Endothelial cell (in vitro differentiated cells): ENCODE results near the gene CBFA2T3. TPM values are rescaled to one million over a fixed set of nuclear protein-coding genes. Genes with fewer than 3 reads are reported as not detected.
"Not testable (repeated sequence)": the region's sequence is repeated elsewhere in the genome, so short reads cannot be mapped to it uniquely, and the experiment has no call there.

Source experiments
- DNase-seq: peaks from one replicate; pipeline ENCODE4 v3.0.0; 2021; ENCODE audit warnings: low spot score
- H3K27ac Mint-ChIP-seq: one replicate; pipeline ENCODE4 v1.8.0; 2021; ENCODE audit warnings: mixed read lengths, inconsistent platforms; ENCODE audit not compliant: unreplicated experiment
- H3K27me3 Mint-ChIP-seq: one replicate; pipeline ENCODE4 v1.8.0; 2021; ENCODE audit warnings: mild to moderate bottlenecking, moderate library complexity, mixed read lengths, inconsistent platforms; ENCODE audit not compliant: unreplicated experiment
- H3K36me3 Mint-ChIP-seq: one replicate; pipeline ENCODE4 v1.8.0; 2021; ENCODE audit warnings: mild to moderate bottlenecking, low read depth, mixed read lengths, inconsistent platforms; ENCODE audit not compliant: unreplicated experiment
- H3K4me1 Mint-ChIP-seq: one replicate; pipeline ENCODE4 v1.8.0; 2021; ENCODE audit warnings: mild to moderate bottlenecking, mixed read lengths, inconsistent platforms; ENCODE audit not compliant: unreplicated experiment
- H3K4me3 Mint-ChIP-seq: one replicate; pipeline ENCODE4 v1.8.0; 2021; ENCODE audit warnings: mild to moderate bottlenecking, mixed read lengths, inconsistent platforms; ENCODE audit not compliant: unreplicated experiment
- H3K9me3 Mint-ChIP-seq: one replicate; pipeline ENCODE4 v1.8.0; 2021; ENCODE audit warnings: mixed read lengths, inconsistent platforms; ENCODE audit not compliant: unreplicated experiment
- total RNA-seq: library from RNA; stranded (reverse); fragmentation: NEBNext Ultra II Directional; extraction: Animal tissue kit (Norgen Biotek cat#: 25700); gene quantifications from one replicate; pipeline ENCODE4 v1.2.1, GENCODE V29; 2021; ENCODE audit not compliant: unreplicated experiment
- TF ChIP-seq, protein P1 (sequence below): fragments of 200-600 bp; sonication (generic); IDR thresholded peaks from one replicate; pipeline ENCODE4 v1.5.0; 2021; ENCODE audit warnings: antibody characterized with exemption; ENCODE audit not compliant: unreplicated experiment

Gene CBFA2T3
- total RNA-seq, 1 donor from 2014 or later = 1.6 TPM

DNA sequence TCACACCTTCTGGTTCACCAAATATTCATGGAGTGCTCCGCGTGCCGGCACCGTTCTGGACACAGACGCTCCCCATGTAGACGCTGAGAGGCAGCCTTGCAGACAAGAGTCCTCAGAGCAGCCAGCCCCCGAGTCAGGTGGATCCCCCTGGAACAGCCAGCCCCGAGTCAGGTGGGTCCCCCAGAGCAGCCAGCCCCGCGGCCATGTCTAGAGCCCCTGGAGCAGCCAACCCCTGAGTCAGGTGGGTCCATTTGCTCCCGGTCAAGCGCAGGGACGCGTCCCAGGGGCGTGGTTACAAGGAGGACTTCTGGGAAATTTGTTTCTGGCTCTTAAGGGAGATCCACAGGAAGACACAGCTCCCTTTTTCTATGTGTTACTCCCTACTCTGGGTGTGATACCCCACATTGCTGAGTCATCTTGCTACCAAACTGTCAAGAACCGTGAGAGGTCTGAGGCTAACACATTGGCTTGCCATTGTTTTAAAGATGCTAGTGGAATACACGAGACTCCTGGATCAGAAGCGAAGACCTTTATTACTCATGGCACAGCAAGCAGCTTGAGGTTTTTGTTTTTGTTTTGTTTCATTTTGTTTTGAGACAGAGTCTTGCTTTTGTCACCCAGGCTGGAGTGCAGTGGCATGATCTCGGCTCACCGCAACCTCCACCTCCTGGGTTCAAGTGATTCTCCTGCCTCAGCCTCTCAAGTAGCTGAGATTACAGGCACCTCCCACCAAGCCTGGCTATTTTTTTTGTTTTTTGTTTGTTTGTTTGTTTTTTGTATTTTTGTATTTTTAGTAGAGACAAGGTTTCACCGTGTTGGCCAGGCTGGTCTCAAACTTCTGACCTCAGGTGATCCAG lies 43.3 kb upstream of the CBFA2T3 start:
- Mint-ChIP-seq H3K36me3 (no peaks in the 10 kb centered on the region), H3K9me3 (no peaks in the 10 kb centered on the region), H3K4me3 (no peak overlapping the region), H3K27ac (no peak overlapping the region), H3K4me1 (no peaks in the 10 kb centered on the region), H3K27me3 (peaks cover 3% of the 10 kb centered on the region)
- no peak for DNase-seq
- TF ChIP-seq, protein P1, sequence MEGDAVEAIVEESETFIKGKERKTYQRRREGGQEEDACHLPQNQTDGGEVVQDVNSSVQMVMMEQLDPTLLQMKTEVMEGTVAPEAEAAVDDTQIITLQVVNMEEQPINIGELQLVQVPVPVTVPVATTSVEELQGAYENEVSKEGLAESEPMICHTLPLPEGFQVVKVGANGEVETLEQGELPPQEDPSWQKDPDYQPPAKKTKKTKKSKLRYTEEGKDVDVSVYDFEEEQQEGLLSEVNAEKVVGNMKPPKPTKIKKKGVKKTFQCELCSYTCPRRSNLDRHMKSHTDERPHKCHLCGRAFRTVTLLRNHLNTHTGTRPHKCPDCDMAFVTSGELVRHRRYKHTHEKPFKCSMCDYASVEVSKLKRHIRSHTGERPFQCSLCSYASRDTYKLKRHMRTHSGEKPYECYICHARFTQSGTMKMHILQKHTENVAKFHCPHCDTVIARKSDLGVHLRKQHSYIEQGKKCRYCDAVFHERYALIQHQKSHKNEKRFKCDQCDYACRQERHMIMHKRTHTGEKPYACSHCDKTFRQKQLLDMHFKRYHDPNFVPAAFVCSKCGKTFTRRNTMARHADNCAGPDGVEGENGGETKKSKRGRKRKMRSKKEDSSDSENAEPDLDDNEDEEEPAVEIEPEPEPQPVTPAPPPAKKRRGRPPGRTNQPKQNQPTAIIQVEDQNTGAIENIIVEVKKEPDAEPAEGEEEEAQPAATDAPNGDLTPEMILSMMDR = no peak

DNA sequence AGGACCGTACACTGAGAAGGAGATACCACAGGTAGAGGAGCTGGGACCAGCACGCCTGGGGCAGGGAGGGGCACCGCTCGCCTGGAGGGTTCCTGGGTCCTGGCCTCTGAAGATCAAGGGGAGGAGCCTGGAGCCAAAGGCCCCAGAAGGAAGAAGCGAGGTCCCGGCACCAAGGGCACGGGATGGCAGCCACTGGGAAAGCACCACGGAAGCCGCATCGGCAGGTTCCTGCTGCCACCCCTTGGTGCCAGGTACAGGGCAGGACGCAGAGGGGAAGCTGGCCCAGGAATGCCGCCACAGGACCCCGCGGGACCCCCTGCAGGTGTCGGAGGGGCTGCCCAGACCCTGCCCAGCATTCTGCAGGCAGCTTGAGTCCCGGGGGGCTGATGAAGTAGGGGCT lies 42.5 kb upstream of the CBFA2T3 start:
- TF ChIP-seq, protein P1 = no peak
- Mint-ChIP-seq H3K36me3 (no peaks in the 10 kb centered on the region), H3K27me3 (peaks cover 3% of the 10 kb centered on the region), H3K4me1 (no peaks in the 10 kb centered on the region), H3K4me3 (no peak overlapping the region), H3K9me3 (no peaks in the 10 kb centered on the region), H3K27ac (no peak overlapping the region)
- DNase-seq = no peak

DNA sequence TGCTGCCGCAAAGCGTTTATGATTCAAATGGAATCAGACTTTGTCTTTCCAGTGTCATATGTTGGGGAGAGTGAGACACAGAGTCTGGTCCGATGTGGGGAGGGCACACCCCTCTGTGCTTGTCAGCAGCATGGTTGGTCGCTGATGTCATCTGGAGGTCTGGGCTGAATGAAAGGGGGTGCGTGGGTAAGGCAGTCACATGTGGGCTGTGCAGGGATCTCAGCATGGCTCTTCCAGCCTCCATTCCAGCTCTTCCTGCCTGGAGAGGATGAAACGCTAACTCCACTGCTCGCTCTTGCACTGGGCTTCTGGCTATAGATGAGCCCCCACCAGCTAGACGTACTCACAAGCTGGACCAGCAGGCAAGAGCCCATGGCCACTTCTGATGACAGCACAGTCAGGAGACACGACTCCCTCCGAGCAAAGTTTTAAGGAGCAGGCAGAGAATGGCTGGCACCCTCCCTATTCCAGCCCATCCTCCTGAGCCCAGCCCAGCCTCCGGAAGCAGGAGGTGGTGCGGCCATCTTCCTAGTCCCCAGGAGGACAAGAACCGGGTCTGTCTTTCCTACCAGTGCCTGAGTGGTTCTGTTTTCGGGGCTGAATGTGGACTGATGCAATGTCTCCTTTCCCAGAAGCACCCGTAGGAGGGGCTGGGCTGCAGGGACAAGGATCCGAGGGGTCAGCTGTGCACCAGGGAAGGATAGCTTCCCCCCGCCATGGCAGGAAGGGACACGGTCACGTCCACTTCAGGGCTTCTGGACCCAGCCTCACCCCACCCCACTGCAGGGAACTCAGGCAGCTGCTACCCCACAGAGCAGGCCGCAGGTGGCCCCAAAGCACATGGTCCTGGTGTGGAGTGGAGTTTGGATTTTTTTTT lies 41.5 kb upstream of the CBFA2T3 start:
- TF ChIP-seq, protein P1 = no peak
- Mint-ChIP-seq H3K4me3 (no peak overlapping the region), H3K9me3 (no peaks in the 10 kb centered on the region), H3K4me1 (no peaks in the 10 kb centered on the region), H3K27me3 (peaks cover 6% of the 10 kb centered on the region), H3K27ac (no peak overlapping the region), H3K36me3 (no peaks in the 10 kb centered on the region)
- DNase-seq = no peak

DNA sequence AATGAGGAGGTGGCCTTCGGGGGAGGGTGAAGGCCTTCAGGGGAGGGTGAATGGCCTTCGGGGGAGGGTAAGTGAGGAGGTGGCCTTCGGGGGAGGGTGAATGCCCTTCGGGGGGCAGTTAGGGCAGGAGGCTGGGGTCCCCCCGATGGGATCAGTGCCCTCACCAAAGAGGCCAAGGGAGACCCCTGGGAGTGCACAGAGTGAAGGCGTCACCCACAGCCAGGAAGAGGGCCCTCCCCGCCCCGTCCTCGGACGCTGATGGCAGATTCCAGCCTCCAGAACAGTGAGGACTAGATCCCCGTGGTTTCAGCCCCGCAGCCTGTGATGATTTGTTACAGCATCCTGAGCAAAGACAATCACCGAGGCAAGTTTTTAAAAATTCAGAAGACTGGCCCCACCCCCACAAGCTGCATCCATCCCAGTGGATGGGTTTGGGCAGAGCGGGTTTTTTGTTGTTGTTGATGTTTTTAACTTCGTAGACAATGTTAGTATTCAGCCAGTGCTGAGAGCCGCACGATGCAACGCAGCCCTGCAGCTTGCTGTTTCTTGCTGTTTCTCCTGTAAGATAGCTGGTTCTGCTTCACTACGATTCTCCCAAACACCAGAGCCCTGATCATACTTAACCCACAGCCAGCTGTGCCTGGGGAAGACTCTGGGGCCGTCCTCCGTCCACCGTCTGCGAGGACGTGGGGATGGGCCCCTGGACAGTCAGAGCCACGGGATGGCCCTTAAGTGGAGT lies 40.7 kb upstream of the CBFA2T3 start:
- Mint-ChIP-seq H3K27ac (no peak overlapping the region), H3K4me3 (no peak overlapping the region), H3K27me3 (peaks cover 6% of the 10 kb centered on the region), H3K9me3 (no peaks in the 10 kb centered on the region), H3K36me3 (no peaks in the 10 kb centered on the region), H3K4me1 (no peaks in the 10 kb centered on the region)
- TF ChIP-seq, protein P1 = no peak
- DNase-seq = no peak

DNA sequence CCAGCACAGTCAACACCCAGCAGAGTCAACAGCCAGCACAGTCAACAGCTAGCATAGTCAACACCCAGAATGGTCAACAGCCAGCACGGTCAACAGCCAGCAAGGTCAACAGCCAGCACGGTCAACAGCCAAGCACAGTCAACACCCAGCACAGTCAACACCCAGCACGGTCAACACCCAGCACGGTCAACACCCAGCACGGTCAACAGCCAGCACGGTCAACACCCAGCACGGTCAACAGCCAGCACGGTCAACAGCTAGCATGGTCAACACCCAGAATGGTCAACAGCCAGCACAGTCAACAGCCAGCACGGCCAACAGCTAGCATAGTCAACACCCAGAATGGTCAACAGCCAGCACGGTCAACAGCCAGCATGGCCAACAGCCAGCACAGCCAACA lies 39.6 kb upstream of the CBFA2T3 start:
- not testable (repeated sequence) for H3K27me3 Mint-ChIP-seq, H3K27ac Mint-ChIP-seq, H3K4me1 Mint-ChIP-seq, H3K36me3 Mint-ChIP-seq, H3K4me3 Mint-ChIP-seq, DNase-seq, H3K9me3 Mint-ChIP-seq
